Skin of body (tissue), 2 donors: ENCODE results near the gene SEM1. TPM values are rescaled to one million over a fixed set of nuclear protein-coding genes. Genes with fewer than 3 reads are reported as not detected.
"Not testable (repeated sequence)": the region's sequence is repeated elsewhere in the genome, so short reads cannot be mapped to it uniquely, and the experiment has no call there.

Source experiments
- DNase-seq: peaks from one replicate; lab custom pipeline; 2025; lab: John Stamatoyannopoulos, UW
- total RNA-seq: library from RNA; depleted of rRNA; stranded (reverse); fragments of >200 nt; gene quantifications from one replicate; pipeline ENCODE4 v1.2.3, GENCODE V29; 2014

The SEM1 gene
- total RNA-seq, 1 donor from 2014 or later, result 58.0 TPM

GRCh38 chr7:96707901-96708774 lies 1.5 kb downstream of the SEM1 start:
- DNase-seq, result no peak

- no peak for DNase-seq
Measured at GRCh38 chr7:96701258-96701657, 8.4 kb downstream of the SEM1 start.

- no peak for DNase-seq
Measured at GRCh38 chr7:96700516-96700915, 9.1 kb downstream of the SEM1 start.

GRCh38 chr7:96699219-96699871 lies 10.3 kb downstream of the SEM1 start:
- no peak for DNase-seq

GRCh38 chr7:96698449-96698848 lies 11.2 kb downstream of the SEM1 start:
- not testable (repeated sequence) for DNase-seq

- no peak for DNase-seq
Measured at GRCh38 chr7:96697822-96698221, 11.8 kb downstream of the SEM1 start.

- no peak for DNase-seq
Measured at GRCh38 chr7:96695581-96695980, 14.1 kb downstream of the SEM1 start.

GRCh38 chr7:96694082-96694481 lies 15.6 kb downstream of the SEM1 start:
- DNase-seq, result no peak

- no peak for DNase-seq
Measured at GRCh38 chr7:96691702-96692101, 17.9 kb downstream of the SEM1 start.

GRCh38 chr7:96689414-96689813 lies 20.2 kb downstream of the SEM1 start:
- no peak for DNase-seq

GRCh38 chr7:96686305-96686704 lies 23.3 kb downstream of the SEM1 start:
- DNase-seq, result no peak

- no peak for DNase-seq
Measured at GRCh38 chr7:96685755-96686154, 23.9 kb downstream of the SEM1 start.

GRCh38 chr7:96685353-96685752 lies 24.3 kb downstream of the SEM1 start:
- DNase-seq, result no peak

- no peak for DNase-seq
Measured at GRCh38 chr7:96679886-96680285, 29.8 kb downstream of the SEM1 start.

- no peak for DNase-seq
Measured at GRCh38 chr7:96676919-96677318, 32.7 kb downstream of the SEM1 start.

- DNase-seq, result no peak
Measured at GRCh38 chr7:96675548-96675947, 34.1 kb downstream of the SEM1 start.

- no peak for DNase-seq
Measured at GRCh38 chr7:96674565-96674964, 35.1 kb downstream of the SEM1 start.

- DNase-seq, result no peak
Measured at GRCh38 chr7:96671854-96672253, 37.8 kb downstream of the SEM1 start.

GRCh38 chr7:96670338-96671289 lies 39.0 kb downstream of the SEM1 start:
- no peak for DNase-seq

GRCh38 chr7:96669812-96670211 lies 39.8 kb downstream of the SEM1 start:
- DNase-seq, result no peak

GRCh38 chr7:96667026-96667425 lies 42.6 kb downstream of the SEM1 start:
- DNase-seq, result no peak

GRCh38 chr7:96665689-96666088 lies 44.0 kb downstream of the SEM1 start:
- no peak for DNase-seq
